ENCODE measurements around the gene CD79B. TPM values are rescaled to one million over a fixed set of nuclear protein-coding genes. Genes with fewer than 3 reads are reported as not detected.

CD79B gene
- total RNA-seq, 2 experiments from 2014 or later = 479 to 751 TPM

DNA sequence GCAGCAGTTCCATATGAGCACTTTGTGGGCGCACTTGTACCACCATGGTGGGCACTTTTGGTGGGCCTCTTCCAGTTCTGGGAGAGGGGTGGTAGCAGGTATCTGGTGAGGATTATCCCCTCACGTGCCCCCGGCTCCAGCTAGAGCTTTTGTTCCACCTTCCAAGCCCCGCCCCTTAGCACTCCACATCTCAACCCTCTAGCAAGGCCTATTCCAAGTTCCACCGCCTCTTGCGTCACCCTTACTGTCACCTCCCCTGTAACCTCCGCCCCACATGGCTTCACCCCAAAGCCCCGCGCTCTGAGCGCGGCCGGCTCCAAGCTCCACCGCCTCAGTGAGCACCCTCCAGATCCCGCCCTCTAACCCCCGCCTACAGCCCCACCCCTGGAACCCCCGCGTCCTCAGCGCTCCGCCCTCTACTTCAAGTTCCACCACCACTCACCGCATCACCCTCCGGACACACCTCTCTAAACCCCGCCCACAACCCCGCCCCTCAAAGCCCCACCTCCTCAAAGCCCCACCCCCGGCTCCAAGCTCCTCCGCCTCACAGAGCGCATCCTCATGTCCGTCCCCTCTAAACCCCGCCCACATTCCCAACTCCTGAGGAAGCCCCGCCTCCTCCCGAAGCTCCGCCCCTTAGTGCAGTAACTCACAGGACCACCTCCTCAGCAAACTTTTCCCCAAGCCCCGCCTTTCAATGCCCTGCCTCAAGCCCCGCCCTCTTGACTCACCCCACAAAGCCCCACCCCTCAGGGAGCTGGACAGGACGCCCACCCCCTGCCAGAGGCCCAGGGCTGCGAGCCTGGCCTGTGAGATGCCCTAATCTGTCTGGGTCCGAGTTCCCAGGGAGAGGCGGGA lies 29.5 kb upstream of the CD79B start:
- H3K4me1 ChIP-seq (ENCODE audit: insufficient read depth, low read length, poor library complexity, severe bottlenecking) = peaks cover 21% of the 10 kb centered on the region
- BruUV-seq (replicated peaks) = no TSS peak
- H2AFZ ChIP-seq (ENCODE audit: low read length) = peak overlapping the region; percentile 18; the same call in 1 of the 2 replicates
- intact Hi-C loops (cut with micrococcal nuclease; ENCODE audit: unreplicated experiment) = no loop called here
- no peak for TF ChIP-seq EZH2phosphoT487 (IDR thresholded peaks at IDR 0.05; ENCODE audit: borderline replicate concordance, low read depth, low read length)
- TF ChIP-seq, protein P1, sequence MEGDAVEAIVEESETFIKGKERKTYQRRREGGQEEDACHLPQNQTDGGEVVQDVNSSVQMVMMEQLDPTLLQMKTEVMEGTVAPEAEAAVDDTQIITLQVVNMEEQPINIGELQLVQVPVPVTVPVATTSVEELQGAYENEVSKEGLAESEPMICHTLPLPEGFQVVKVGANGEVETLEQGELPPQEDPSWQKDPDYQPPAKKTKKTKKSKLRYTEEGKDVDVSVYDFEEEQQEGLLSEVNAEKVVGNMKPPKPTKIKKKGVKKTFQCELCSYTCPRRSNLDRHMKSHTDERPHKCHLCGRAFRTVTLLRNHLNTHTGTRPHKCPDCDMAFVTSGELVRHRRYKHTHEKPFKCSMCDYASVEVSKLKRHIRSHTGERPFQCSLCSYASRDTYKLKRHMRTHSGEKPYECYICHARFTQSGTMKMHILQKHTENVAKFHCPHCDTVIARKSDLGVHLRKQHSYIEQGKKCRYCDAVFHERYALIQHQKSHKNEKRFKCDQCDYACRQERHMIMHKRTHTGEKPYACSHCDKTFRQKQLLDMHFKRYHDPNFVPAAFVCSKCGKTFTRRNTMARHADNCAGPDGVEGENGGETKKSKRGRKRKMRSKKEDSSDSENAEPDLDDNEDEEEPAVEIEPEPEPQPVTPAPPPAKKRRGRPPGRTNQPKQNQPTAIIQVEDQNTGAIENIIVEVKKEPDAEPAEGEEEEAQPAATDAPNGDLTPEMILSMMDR (conservative IDR thresholded peaks at IDR 0.05; ENCODE audit: low read length) = no peak
- H3K4me2 ChIP-seq (ENCODE audit: low read length) = peak overlapping the region; percentile 78
- ChIA-PET CTCF (ENCODE audit: unreplicated experiment) (interaction anchor here (0.5 to 1.6 kb wide), 10 partner anchors 11 to 238 kb away, joined by 3 to 9 read pairs (median 4); no protein-coding TSS in a partner anchor), POLR2A (interaction anchor here (0.6 to 1.6 kb wide), 6 partner anchors 8 to 518 kb away, joined by 3 to 7 read pairs (median 4); partner anchors contain the start of gene ICAM2)
- peak; percentile 94 for DNase-seq (ENCODE audit: low spot score)
- no peaks in the 10 kb centered on the region for H4K20me1 ChIP-seq (ENCODE audit: insufficient read depth, low read length)
- H3K4me3 ChIP-seq (ENCODE audit: low read depth, low read length, poor library complexity, severe bottlenecking) = peak overlapping the region; percentile 60
- no peaks in the 10 kb centered on the region for H3K79me2 ChIP-seq (ENCODE audit: insufficient read depth, low read depth, low read length)
- H3K9me3 ChIP-seq (ENCODE audit: low read length) = no peaks in the 10 kb centered on the region
- no peaks in the 10 kb centered on the region for H3K9me2 ChIP-seq (ENCODE audit: insufficient read depth, low read length)
- H3K27ac ChIP-seq (ENCODE audit: low read depth, low read length, poor library complexity, severe bottlenecking) = no peak overlapping the region
- no peaks in the 10 kb centered on the region for H3K36me3 ChIP-seq (ENCODE audit: insufficient read depth, low read length)

DNA sequence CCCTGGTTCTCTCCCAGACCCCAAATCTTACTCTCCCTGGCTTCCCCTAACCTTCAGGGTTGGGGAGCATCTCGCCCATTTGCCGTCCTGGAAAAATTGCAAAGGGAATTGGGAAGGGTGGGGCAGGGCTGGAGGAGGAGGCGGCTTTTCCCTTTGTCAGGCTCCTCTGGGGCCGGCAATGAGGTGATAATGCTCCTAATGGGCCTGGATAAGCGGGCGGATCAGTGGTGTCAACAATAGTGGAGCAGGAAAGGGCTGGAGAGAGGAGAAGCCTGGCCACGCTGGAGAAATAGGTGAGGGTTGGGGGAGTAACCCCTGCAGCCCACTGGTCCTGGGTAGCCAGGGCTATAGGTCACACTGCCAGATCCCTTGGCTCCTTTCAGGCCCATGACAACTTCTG lies 28.3 kb upstream of the CD79B start:
- no peaks in the 10 kb centered on the region for H3K36me3 ChIP-seq (ENCODE audit: insufficient read depth, low read length)

More for the DNA sequence above, 28.3 kb upstream of the CD79B start:
- no peak overlapping the region for H2AFZ ChIP-seq (ENCODE audit: low read length)
- no peak for TF ChIP-seq EZH2phosphoT487 (IDR thresholded peaks at IDR 0.05; ENCODE audit: borderline replicate concordance, low read depth, low read length)
- TF ChIP-seq, protein P1 (conservative IDR thresholded peaks at IDR 0.05; ENCODE audit: low read length) = no peak
- ChIA-PET CTCF (ENCODE audit: unreplicated experiment) (no interaction called here), POLR2A (no interaction called here)
- no peak for DNase-seq (ENCODE audit: low spot score)
- H3K9me3 ChIP-seq (ENCODE audit: low read length) = no peaks in the 10 kb centered on the region
- H3K4me3 ChIP-seq (ENCODE audit: low read depth, low read length, poor library complexity, severe bottlenecking) = peak overlapping the region; percentile 60
- no peaks in the 10 kb centered on the region for H4K20me1 ChIP-seq (ENCODE audit: insufficient read depth, low read length)
- no peaks in the 10 kb centered on the region for H3K79me2 ChIP-seq (ENCODE audit: insufficient read depth, low read depth, low read length)
- H3K27ac ChIP-seq (ENCODE audit: low read depth, low read length, poor library complexity, severe bottlenecking) = no peak overlapping the region
- peak overlapping the region; percentile 78 for H3K4me2 ChIP-seq (ENCODE audit: low read length)
- peaks cover 25% of the 10 kb centered on the region for H3K4me1 ChIP-seq (ENCODE audit: insufficient read depth, low read length, poor library complexity, severe bottlenecking)
- intact Hi-C loops (cut with micrococcal nuclease; ENCODE audit: unreplicated experiment) = no loop called here
- H3K9me2 ChIP-seq (ENCODE audit: insufficient read depth, low read length) = no peaks in the 10 kb centered on the region
- no TSS peak for BruUV-seq (replicated peaks)

All from OCI-LY7 (cell line).